Calu3 (cell line): ENCODE data around the gene ANKDD1B. TPM values are rescaled to one million over a fixed set of nuclear protein-coding genes. Genes with fewer than 3 reads are reported as not detected.

ENCODE experiments used
- BruUV-seq: library from RNA; stranded (reverse); fragments of 400-500 nt; replicated peaks from 2 replicates; lab custom pipeline; 2021; lab: Mats Ljungman, UMichigan
- CTCF ChIA-PET: fragments of 300-600 bp; sonication (Branson Sonifier 250); formaldehyde crosslinking; loops from one replicate; lab custom pipeline; 2022; ENCODE audit warnings: antibody characterized with exemption; lab: Charles Lee
- DNase-seq: peaks from one replicate; pipeline ENCODE4 v3.0.0; 2022
- H3K27ac Mint-ChIP-seq: one replicate; pipeline ENCODE4 v1.8.0; 2022; ENCODE audit warnings: mixed read lengths; ENCODE audit not compliant: unreplicated experiment
- H3K27me3 Mint-ChIP-seq: one replicate; pipeline ENCODE4 v1.8.0; 2022; ENCODE audit warnings: mixed read lengths; ENCODE audit not compliant: unreplicated experiment
- H3K36me3 Mint-ChIP-seq: one replicate; pipeline ENCODE4 v1.8.0; 2022; ENCODE audit warnings: mild to moderate bottlenecking, moderate library complexity, mixed read lengths; ENCODE audit not compliant: insufficient read depth, unreplicated experiment
- H3K4me1 Mint-ChIP-seq: one replicate; pipeline ENCODE4 v1.8.0; 2022; ENCODE audit warnings: mild to moderate bottlenecking, low read depth, mixed read lengths; ENCODE audit not compliant: unreplicated experiment
- H3K4me3 Mint-ChIP-seq: one replicate; pipeline ENCODE4 v1.8.0; 2022; ENCODE audit warnings: mild to moderate bottlenecking, low read depth, moderate library complexity, mixed read lengths; ENCODE audit not compliant: unreplicated experiment
- H3K9me3 Mint-ChIP-seq: one replicate; pipeline ENCODE4 v1.8.0; 2022; ENCODE audit warnings: low read depth, mixed read lengths; ENCODE audit not compliant: unreplicated experiment
- CTCF ChIP-seq: fragments of 200-600 bp; IDR thresholded peaks from one replicate; pipeline ENCODE4 v1.8.0; 2022; ENCODE audit warnings: antibody characterized with exemption; ENCODE audit not compliant: unreplicated experiment
- intact Hi-C: fragments of 100-400 bp; cut with micrococcal nuclease; formaldehyde crosslinking; loops from one replicate; pipeline ENCODE4 v1.10.0; 2022; ENCODE audit not compliant: unreplicated experiment
- total RNA-seq: library from RNA; stranded (reverse); gene quantifications from 2 replicates; pipeline ENCODE4 v1.2.3, GENCODE V29; 2022

The ANKDD1B gene
- total RNA-seq, 1 experiment from 2014 or later, result 1.3 TPM

DNA sequence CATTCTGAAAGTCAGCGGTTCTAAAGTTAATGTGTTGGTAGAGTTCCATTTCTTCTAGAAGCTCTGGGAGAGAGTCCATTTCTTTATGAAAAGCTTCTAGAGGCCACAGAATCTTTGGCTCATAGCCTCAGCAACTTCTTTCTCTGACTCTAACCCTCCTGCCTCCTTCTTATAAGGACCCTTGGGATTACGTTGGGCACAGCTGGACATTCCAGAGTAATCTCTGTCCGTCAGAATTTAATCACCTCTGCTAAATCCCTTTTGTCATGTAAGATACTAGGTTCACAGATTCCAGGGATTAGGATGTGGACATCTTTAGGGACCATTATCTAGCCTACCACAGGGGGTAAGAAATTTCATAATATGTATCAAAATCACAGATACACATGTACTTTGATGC is 22.6 kb upstream of the ANKDD1B start:
- no peaks in the 10 kb centered on the region for H3K9me3 Mint-ChIP-seq
- no peaks in the 10 kb centered on the region for H3K27me3 Mint-ChIP-seq
- H3K4me1 Mint-ChIP-seq, result no peaks in the 10 kb centered on the region
- DNase-seq, result no peak
- intact Hi-C loops, result no loop called here
- no peak overlapping the region for H3K27ac Mint-ChIP-seq
- H3K4me3 Mint-ChIP-seq, result no peak overlapping the region
- peaks cover 8% of the 10 kb centered on the region for H3K36me3 Mint-ChIP-seq
- CTCF ChIA-PET, result no interaction called here
- BruUV-seq, result no TSS peak
- no peak for TF ChIP-seq CTCF

- no TSS peak for BruUV-seq
- H3K36me3 Mint-ChIP-seq, result peaks cover 6% of the 10 kb centered on the region
- intact Hi-C loops, result no loop called here
- no peak overlapping the region for H3K27ac Mint-ChIP-seq
- no peak overlapping the region for H3K4me3 Mint-ChIP-seq
- no peaks in the 10 kb centered on the region for H3K27me3 Mint-ChIP-seq
- TF ChIP-seq CTCF, result no peak
- DNase-seq, result no peak
- peaks cover 9% of the 10 kb centered on the region for H3K4me1 Mint-ChIP-seq
- CTCF ChIA-PET, result no interaction called here
- no peaks in the 10 kb centered on the region for H3K9me3 Mint-ChIP-seq
Observed at GRCh38 chr5:75600535-75600934, 10.7 kb upstream of the ANKDD1B start.

DNA sequence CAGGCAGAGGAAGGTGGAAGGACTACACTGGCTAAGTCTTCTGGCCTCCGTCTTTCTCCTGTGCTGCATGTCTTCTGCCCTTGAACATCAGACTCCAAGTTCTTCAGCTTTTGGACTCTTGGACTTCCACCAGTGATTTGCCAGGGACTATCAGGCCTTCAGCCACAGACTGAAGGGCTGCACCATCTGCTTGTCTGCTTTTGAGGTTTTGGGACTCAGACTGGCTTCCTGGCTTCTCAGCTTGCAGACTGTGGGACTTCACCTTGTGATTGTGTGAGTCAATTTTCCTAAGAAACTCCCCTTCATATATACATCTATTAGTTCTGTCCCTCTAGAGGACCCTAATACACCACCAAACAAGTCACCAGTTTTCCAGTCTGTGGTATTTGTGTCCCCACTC is 9.7 kb upstream of the ANKDD1B start:
- TF ChIP-seq CTCF, result no peak
- DNase-seq, result no peak
- BruUV-seq, result no TSS peak
- no peaks in the 10 kb centered on the region for H3K27me3 Mint-ChIP-seq
- peak overlapping the region; percentile 37 for H3K27ac Mint-ChIP-seq
- H3K36me3 Mint-ChIP-seq, result peaks cover 6% of the 10 kb centered on the region
- H3K9me3 Mint-ChIP-seq, result no peaks in the 10 kb centered on the region
- peaks cover 9% of the 10 kb centered on the region for H3K4me1 Mint-ChIP-seq
- intact Hi-C loops, result no loop called here
- CTCF ChIA-PET, result interaction anchor here (1.0 kb wide), 1 partner anchor 79 kb away, joined by 4 read pairs; no protein-coding TSS in a partner anchor
- H3K4me3 Mint-ChIP-seq, result no peak overlapping the region

DNA sequence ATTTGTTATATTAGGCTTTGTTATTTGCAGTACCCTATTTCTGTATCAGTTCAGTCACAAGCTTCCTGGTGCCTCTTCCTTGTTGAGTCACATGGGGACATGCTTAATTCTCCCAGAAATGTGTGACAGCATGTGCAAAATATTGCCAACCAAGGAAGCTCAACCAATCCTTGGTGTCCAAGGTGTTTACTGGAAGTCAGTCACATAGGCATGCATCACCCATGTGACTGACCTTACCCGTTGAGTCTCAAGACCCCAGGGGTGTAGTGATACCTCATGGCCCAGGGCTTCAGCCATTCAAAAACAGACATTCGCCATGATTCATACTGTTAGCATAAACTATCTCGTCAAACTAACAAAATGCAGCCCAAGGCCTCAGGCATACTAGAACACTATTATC is 9.3 kb upstream of the ANKDD1B start:
- Mint-ChIP-seq H3K27me3 (no peaks in the 10 kb centered on the region), H3K36me3 (peaks cover 6% of the 10 kb centered on the region), H3K4me3 (no peak overlapping the region), H3K27ac (peak overlapping the region; percentile 37), H3K4me1 (peaks cover 9% of the 10 kb centered on the region), H3K9me3 (no peaks in the 10 kb centered on the region)
- CTCF ChIA-PET, result interaction anchor here (1.0 kb wide), 1 partner anchor 79 kb away, joined by 4 read pairs; no protein-coding TSS in a partner anchor
- intact Hi-C loops, result no loop called here
- no TSS peak for BruUV-seq
- DNase-seq, result peak; percentile 29
- no peak for TF ChIP-seq CTCF
